Lower leg skin (tissue), 4 donors: ENCODE measurements around the gene NF2. TPM values are rescaled to one million over a fixed set of nuclear protein-coding genes. Genes with fewer than 3 reads are reported as not detected.

Source experiments
- DNase-seq, 2 donors: peaks; one replicate each; pipeline ENCODE4 v3.0.0-alpha.2; 2019; ENCODE audit warnings: low spot score in 2 of 2
- H3K4me3 ChIP-seq: fragments of 200-600 bp; sonication (generic); 2 replicates; pipeline ENCODE4 v1.5.1; 2017; ENCODE audit warnings: mild to moderate bottlenecking, low read depth; ENCODE audit not compliant: poor library complexity, severe bottlenecking
- CTCF ChIP-seq, 3 donors: fragments of 450-650 bp; IDR thresholded peaks; one replicate each; pipeline ENCODE4 v1.5.1; 2016; ENCODE audit warnings: antibody characterized with exemption in 3 of 3, mild to moderate bottlenecking in 3 of 3, moderate library complexity in 2 of 3
- POLR2A ChIP-seq, 2 donors: fragments of 450-650 bp; IDR thresholded peaks; one replicate each; pipeline ENCODE4 v1.6.1; 2016 to 2017; ENCODE audit warnings: antibody characterized with exemption in 2 of 2, mild to moderate bottlenecking in 1 of 2, moderate library complexity in 1 of 2
- WGBS, 2 donors: methylation state at CpG; one replicate each; pipeline ENCODE4 v1.1.5; 2018; 5-methylcytosine and 5-hydroxymethylcytosine counted together
- intact Hi-C: fragments of 100-400 bp; cut with DNase I; formaldehyde crosslinking; loops from one replicate; pipeline ENCODE4 v1.15.0; 2023; ENCODE audit warnings: low total_unique reads
- total RNA-seq, 4 donors: library from RNA; depleted of rRNA; stranded (reverse); fragments of >200 nt; gene quantifications; one replicate each; pipeline ENCODE4 v1.1.0, GENCODE V29; 2016

The NF2 gene
- total RNA-seq, 4 donors from 2014 or later = 16.7 to 32.0 (median 25.2) TPM

GRCh38 chr22:29606320-29606719 lies 2.9 kb downstream of the NF2 start:
- intact Hi-C loops = no loop called here
- 86 to 93% methylated on average over 3 of the region's 3 CpGs for WGBS, 2 donors
- no peak for TF ChIP-seq POLR2A (IDR thresholded peaks at IDR 0.05)
- TF ChIP-seq CTCF (IDR thresholded peaks at IDR 0.05) = no peak
- no peak overlapping the region for H3K4me3 ChIP-seq
- no peak for DNase-seq

- 74 to 76% methylated on average over 2 of the region's 2 CpGs for WGBS, 2 donors
- DNase-seq = no peak
- no peak overlapping the region for H3K4me3 ChIP-seq
- intact Hi-C loops = no loop called here
- TF ChIP-seq CTCF (IDR thresholded peaks at IDR 0.05) (no peak), POLR2A (IDR thresholded peaks at IDR 0.05) (no peak)
These were observed 4.0 kb downstream of the NF2 start for GRCh38 chr22:29607426-29607825.

GRCh38 chr22:29609139-29609538 lies 5.7 kb downstream of the NF2 start:
- DNase-seq = no peak
- no peak overlapping the region for H3K4me3 ChIP-seq
- intact Hi-C loops = no loop called here
- TF ChIP-seq CTCF (IDR thresholded peaks at IDR 0.05) = no peak
- TF ChIP-seq POLR2A (IDR thresholded peaks at IDR 0.05) = no peak
- WGBS, 2 donors = 67 to 73% methylated on average over 2 of the region's 2 CpGs

- no peak for TF ChIP-seq CTCF (IDR thresholded peaks at IDR 0.05)
- H3K4me3 ChIP-seq = no peak overlapping the region
- intact Hi-C loops = no loop called here
- no peak for DNase-seq
- WGBS, 2 donors = 68 to 89% methylated on average over 1 of the region's 1 CpG
These were observed 7.3 kb downstream of the NF2 start for GRCh38 chr22:29610780-29611179.

GRCh38 chr22:29615705-29616327 lies 12.4 kb downstream of the NF2 start:
- no peak for TF ChIP-seq POLR2A (IDR thresholded peaks at IDR 0.05)
- no peak for TF ChIP-seq CTCF (IDR thresholded peaks at IDR 0.05)
- no peak for DNase-seq
- no peak overlapping the region for H3K4me3 ChIP-seq
- WGBS, 2 donors = 73% methylated on average over 4 of the region's 4 CpGs
- intact Hi-C loops = no loop called here
